H1 (cell line): ENCODE results near the gene CSF2. TPM values are rescaled to one million over a fixed set of nuclear protein-coding genes. Genes with fewer than 3 reads are reported as not detected.

Experiments used
- CTCF ChIA-PET: fragments of 300-600 bp; sonication (Branson Sonifier 250); formaldehyde crosslinking; loops from one replicate; lab custom pipeline; 2021; ENCODE audit not compliant: partially characterized antibody; lab: Charles Lee
- POLR2A ChIA-PET: fragments of 300-600 bp; sonication (Branson Sonifier 250); formaldehyde crosslinking; loops from one replicate; lab custom pipeline; 2021; ENCODE audit warnings: inconsistent platforms; ENCODE audit not compliant: partially characterized antibody; lab: Charles Lee
- DNase-seq, 2 experiments: peaks; one replicate each; pipeline versions ENCODE4 v3.0.0 to v3.0.0-alpha.2; 2010 to 2022; ENCODE audit warnings: low spot score in 2 of 2, low read depth in 1 of 2, mixed read lengths in 1 of 2
- FAIRE-seq: peaks from 2 replicates; lab custom pipeline; 2011; peaks lifted over from hg19 to GRCh38; lab: Jason Lieb, UNC
- H2AFZ ChIP-seq: 2 replicates; pipeline ENCODE4 v1.8.1; 2012; ENCODE audit warnings: low read length, inconsistent platforms
- H2AK5ac ChIP-seq: 2 replicates; pipeline ENCODE4 v1.6.1; 2013; ENCODE audit warnings: low read depth, low read length
- H2BK120ac ChIP-seq: replicated peaks from 2 replicates; pipeline ENCODE3; 2013; ENCODE audit warnings: low read depth, low read length, inconsistent platforms
- H2BK12ac ChIP-seq: 2 replicates; pipeline ENCODE4 v1.6.1; 2013; ENCODE audit warnings: low read depth, low read length
- H2BK15ac ChIP-seq: 2 replicates; pipeline ENCODE4 v1.6.1; 2013; ENCODE audit warnings: low read length
- H2BK20ac ChIP-seq: 2 replicates; pipeline ENCODE4 v1.6.1; 2013; ENCODE audit warnings: low read length
- H2BK5ac ChIP-seq: 2 replicates; pipeline ENCODE4 v1.6.1; 2013; ENCODE audit warnings: low read depth, low read length
- H3K14ac ChIP-seq: 2 replicates; pipeline ENCODE4 v1.6.1; 2013; ENCODE audit warnings: inconsistent platforms; ENCODE audit not compliant: insufficient read length
- H3K18ac ChIP-seq: 2 replicates; pipeline ENCODE4 v1.6.1; 2013; ENCODE audit warnings: low read length; ENCODE audit errors: extremely low read depth
- H3K23ac ChIP-seq: 2 replicates; pipeline ENCODE4 v1.6.1; 2013; ENCODE audit warnings: inconsistent platforms; ENCODE audit not compliant: insufficient read length
- H3K23me2 ChIP-seq: 2 replicates; pipeline ENCODE4 v1.6.1; 2013; ENCODE audit warnings: low read depth, low read length
- H3K27ac ChIP-seq: 2 replicates; pipeline ENCODE4 v1.6.1; 2011; ENCODE audit warnings: low read depth, low read length, inconsistent platforms
- H3K27me3 ChIP-seq, 4 experiments: replicated peaks in 1 of 4; 1 replicate in 1 of 4; 2 replicates in 3 of 4; pipeline versions ENCODE4 v1.6.1 to v1.8.1; 2011 to 2013; ENCODE audit warnings: low read length in 3 of 4, mild to moderate bottlenecking in 3 of 4, inconsistent platforms in 2 of 4, mixed read lengths in 2 of 4, moderate library complexity in 1 of 4; ENCODE audit not compliant: control insufficient read depth in 3 of 4, insufficient read depth in 3 of 4; ENCODE audit errors: extremely low read depth in 1 of 4
- H3K36me3 ChIP-seq, 4 experiments: 2 replicates each; pipeline versions ENCODE4 v1.6.1 to v1.8.1; 2011 to 2013; ENCODE audit warnings: mild to moderate bottlenecking in 4 of 4, low read length in 3 of 4, moderate library complexity in 2 of 4, control low read depth in 1 of 4, inconsistent platforms in 1 of 4; ENCODE audit not compliant: insufficient read depth in 4 of 4, control insufficient read depth in 2 of 4
- H3K4ac ChIP-seq: replicated peaks from 2 replicates; pipeline ENCODE3; 2013; ENCODE audit warnings: low read length, low read depth, mixed read lengths, inconsistent platforms; ENCODE audit not compliant: insufficient read length
- H3K4me1 ChIP-seq, 4 experiments: replicated peaks in 1 of 4; 1 replicate in 1 of 4; 2 replicates in 3 of 4; pipeline versions ENCODE4 v1.6.1 to v1.8.1; 2011 to 2013; ENCODE audit warnings: low read length in 3 of 4, inconsistent platforms in 2 of 4, mixed read lengths in 1 of 4; ENCODE audit not compliant: insufficient read depth in 4 of 4, control insufficient read depth in 3 of 4
- H3K4me2 ChIP-seq, 2 experiments: 2 replicates each; pipeline versions ENCODE4 v1.6.1 to v1.8.1; 2011 to 2013; ENCODE audit warnings: low read depth in 2 of 2, low read length in 2 of 2, control low read depth in 1 of 2, inconsistent platforms in 1 of 2, mild to moderate bottlenecking in 1 of 2; ENCODE audit not compliant: insufficient read depth in 1 of 2
- H3K4me3 ChIP-seq, 4 experiments: fragments of 200-600, 300-600 bp in 1 of 4; sonication (generic), shearing (Covaris generic), sonication (Bioruptor Twin) in 1 of 4; 2 replicates each; pipeline versions ENCODE4 v1.5.1 to v1.8.1; 2011 to 2016; ENCODE audit warnings: low read length in 4 of 4, low read depth in 3 of 4, control low read depth in 2 of 4, inconsistent platforms in 2 of 4, mild to moderate bottlenecking in 2 of 4, mixed read lengths in 1 of 4, moderate library complexity in 1 of 4; ENCODE audit not compliant: insufficient read depth in 2 of 4; ENCODE audit errors: extremely low read depth in 1 of 4
- H3K56ac ChIP-seq: replicated peaks from 2 replicates; pipeline ENCODE3; 2013; ENCODE audit warnings: low read depth, mild to moderate bottlenecking, mixed read lengths, low read length, inconsistent platforms; ENCODE audit not compliant: insufficient read length
- H3K79me1 ChIP-seq: 2 replicates; pipeline ENCODE4 v1.6.1; 2013; ENCODE audit warnings: low read depth, low read length, control low read depth
- H3K79me2 ChIP-seq, 2 experiments: 2 replicates each; pipeline versions ENCODE4 v1.6.1 to v1.8.1; 2012 to 2013; ENCODE audit warnings: low read length in 2 of 2, mild to moderate bottlenecking in 2 of 2, inconsistent platforms in 1 of 2; ENCODE audit not compliant: insufficient read depth in 2 of 2, control insufficient read depth in 1 of 2
- H3K9ac ChIP-seq, 4 experiments: replicated peaks in 1 of 4; 1 replicate in 1 of 4; 2 replicates in 3 of 4; pipeline versions ENCODE4 v1.6.1 to v1.8.1; 2011 to 2013; ENCODE audit warnings: low read depth in 3 of 4, low read length in 3 of 4, control low read depth in 2 of 4, mild to moderate bottlenecking in 2 of 4, moderate library complexity in 2 of 4, inconsistent platforms in 1 of 4; ENCODE audit errors: extremely low read depth in 1 of 4
- H3K9me3 ChIP-seq, 2 experiments: 2 replicates each; pipeline versions ENCODE4 v1.6.1 to v1.8.1; 2012 to 2013; ENCODE audit warnings: mild to moderate bottlenecking in 2 of 2, moderate library complexity in 2 of 2, control low read depth in 1 of 2, inconsistent platforms in 1 of 2, low read depth in 1 of 2, low read length in 1 of 2, mixed read lengths in 1 of 2; ENCODE audit not compliant: insufficient read depth in 2 of 2
- H4K20me1 ChIP-seq, 2 experiments: replicated peaks in 1 of 2; 2 replicates each; pipeline versions ENCODE3 to v1.8.1; 2011 to 2013; ENCODE audit warnings: inconsistent platforms in 2 of 2, low read length in 2 of 2, mild to moderate bottlenecking in 1 of 2; ENCODE audit not compliant: insufficient read depth in 2 of 2, control insufficient read depth in 1 of 2
- H4K5ac ChIP-seq: 2 replicates; pipeline ENCODE4 v1.6.1; 2013; ENCODE audit warnings: low read length, low read depth, mixed read lengths, inconsistent platforms; ENCODE audit not compliant: insufficient read length
- H4K8ac ChIP-seq: 2 replicates; pipeline ENCODE4 v1.8.0; 2013; ENCODE audit warnings: mild to moderate bottlenecking, moderate library complexity, low read length, inconsistent platforms; ENCODE audit not compliant: insufficient read depth; ENCODE audit errors: extremely low read depth
- H4K91ac ChIP-seq: replicated peaks from 2 replicates; pipeline ENCODE3; 2013; ENCODE audit warnings: low read length, mixed read lengths, inconsistent platforms; ENCODE audit not compliant: insufficient read length
- BCL11A ChIP-seq, 2 experiments: IDR thresholded peaks; one replicate each; pipeline ENCODE4 v1.6.1; 2011; ENCODE audit warnings: low read depth in 2 of 2, low read length in 2 of 2, mild to moderate bottlenecking in 2 of 2
- CEBPB ChIP-seq: IDR thresholded peaks from 2 replicates; pipeline ENCODE4 v1.6.1; 2012; ENCODE audit warnings: low read depth, low read length
- EGR1 ChIP-seq: IDR thresholded peaks from 2 replicates; pipeline ENCODE4 v1.6.1; 2011; ENCODE audit warnings: low read depth, low read length, borderline replicate concordance
- GABPA ChIP-seq: IDR thresholded peaks from 2 replicates; pipeline ENCODE4 v1.6.1; 2011; ENCODE audit warnings: mild to moderate bottlenecking, low read length, moderate library complexity, borderline replicate concordance; ENCODE audit not compliant: insufficient read depth
- GTF2F1 ChIP-seq: IDR thresholded peaks from 2 replicates; pipeline ENCODE4 v1.6.1; 2012; ENCODE audit warnings: low read depth, low read length, improper control_type of control experiment, borderline replicate concordance
- MAX ChIP-seq: IDR thresholded peaks from 2 replicates; pipeline ENCODE4 v1.6.1; 2012; ENCODE audit warnings: inconsistent platforms
- RXRA ChIP-seq: IDR thresholded peaks from 2 replicates; pipeline ENCODE4 v1.6.1; 2011; ENCODE audit warnings: low read depth, mild to moderate bottlenecking, low read length, moderate library complexity; ENCODE audit not compliant: insufficient read depth
- SP4 ChIP-seq: IDR thresholded peaks from 2 replicates; pipeline ENCODE4 v1.6.1; 2012; ENCODE audit warnings: low read length, inconsistent platforms
- polyA plus RNA-seq, 7 experiments: library from polyadenylated mRNA; depleted of rRNA in 3 of 7; stranded (reverse) in 5 of 7; unstranded in 2 of 7; fragments of >200 nt in 5 of 7; fragments of 200-250 nt in 2 of 7; gene quantifications; 1 replicate in 5 of 7; 2 replicates in 1 of 7; 4 replicates in 1 of 7; pipeline versions ENCODE4 v1.2.1 to v1.2.3, GENCODE V29; 2011 to 2013; ENCODE audit warnings: missing spikeins in 2 of 7, mixed read lengths in 2 of 7
- total RNA-seq: library from RNA; stranded (reverse); fragmentation: NEBNext Ultra II Directional; extraction: Animal tissue kit (Norgen Biotek cat#: 25700); gene quantifications from 2 replicates; pipeline ENCODE4 v1.2.1, GENCODE V29; 2021

CSF2 gene
- total and polyA plus RNA-seq, 2 of the 8 experiments (the other 6 are each of a cell fraction or from before 2014, with no cell fraction given): not detected

GRCh38 chr5:132032196-132032595 is 41.4 kb upstream of the CSF2 start:
- no peaks in the 10 kb centered on the region for H3K79me1 ChIP-seq
- no peak overlapping the region for H3K56ac ChIP-seq
- no peak overlapping the region for H3K4ac ChIP-seq
- no peak overlapping the region for H2BK20ac ChIP-seq
- H3K36me3 ChIP-seq: no peaks in the 10 kb centered on the region
- no peak overlapping the region for H3K18ac ChIP-seq
- no peak overlapping the region for H3K23ac ChIP-seq
- POLR2A ChIA-PET: no interaction called here
- CTCF ChIA-PET: interaction anchor here (0.6 kb wide), 1 partner anchor 211 kb away, joined by 4 read pairs; no protein-coding TSS in a partner anchor
- H3K14ac ChIP-seq: no peak overlapping the region
- no peak overlapping the region for H3K4me3 ChIP-seq
- DNase-seq (no peak), FAIRE-seq (no peak)
- H3K9me3 ChIP-seq: no peaks in the 10 kb centered on the region
- H2BK120ac ChIP-seq: no peak overlapping the region
- no peaks in the 10 kb centered on the region for H4K20me1 ChIP-seq
- TF ChIP-seq CEBPB (no peak), RXRA (no peak), MAX (no peak), EGR1 (no peak), BCL11A (IDR thresholded peaks at IDR 0.05; ENCODE audit: low read depth in 2 of 2, low read length in 2 of 2) (no peak), GABPA (no peak), GTF2F1 (no peak), SP4 (no peak)
- H2AK5ac ChIP-seq: no peak overlapping the region
- H3K4me1 ChIP-seq: no peaks in the 10 kb centered on the region
- no peak overlapping the region for H3K4me2 ChIP-seq
- no peak overlapping the region for H2BK15ac ChIP-seq
- no peak overlapping the region for H2AFZ ChIP-seq
- H3K9ac ChIP-seq: no peak overlapping the region
- no peaks in the 10 kb centered on the region for H3K23me2 ChIP-seq
- no peak overlapping the region for H4K5ac ChIP-seq
- no peak overlapping the region for H4K8ac ChIP-seq
- H4K91ac ChIP-seq: no peak overlapping the region
- no peak overlapping the region for H2BK12ac ChIP-seq
- H3K27ac ChIP-seq: no peak overlapping the region
- H2BK5ac ChIP-seq: no peak overlapping the region
- no peaks in the 10 kb centered on the region for H3K27me3 ChIP-seq
- no peaks in the 10 kb centered on the region for H3K79me2 ChIP-seq
